ENCODE results near the gene DOCK10.

- TF ChIP-seq POLR2AphosphoS5 (IDR thresholded peaks at IDR 0.05) (no peak), POLR2A (IDR thresholded peaks at IDR 0.05) (no peak), EP300 (IDR thresholded peaks at IDR 0.05) (no peak)
- TF ChIP-seq, protein P1, sequence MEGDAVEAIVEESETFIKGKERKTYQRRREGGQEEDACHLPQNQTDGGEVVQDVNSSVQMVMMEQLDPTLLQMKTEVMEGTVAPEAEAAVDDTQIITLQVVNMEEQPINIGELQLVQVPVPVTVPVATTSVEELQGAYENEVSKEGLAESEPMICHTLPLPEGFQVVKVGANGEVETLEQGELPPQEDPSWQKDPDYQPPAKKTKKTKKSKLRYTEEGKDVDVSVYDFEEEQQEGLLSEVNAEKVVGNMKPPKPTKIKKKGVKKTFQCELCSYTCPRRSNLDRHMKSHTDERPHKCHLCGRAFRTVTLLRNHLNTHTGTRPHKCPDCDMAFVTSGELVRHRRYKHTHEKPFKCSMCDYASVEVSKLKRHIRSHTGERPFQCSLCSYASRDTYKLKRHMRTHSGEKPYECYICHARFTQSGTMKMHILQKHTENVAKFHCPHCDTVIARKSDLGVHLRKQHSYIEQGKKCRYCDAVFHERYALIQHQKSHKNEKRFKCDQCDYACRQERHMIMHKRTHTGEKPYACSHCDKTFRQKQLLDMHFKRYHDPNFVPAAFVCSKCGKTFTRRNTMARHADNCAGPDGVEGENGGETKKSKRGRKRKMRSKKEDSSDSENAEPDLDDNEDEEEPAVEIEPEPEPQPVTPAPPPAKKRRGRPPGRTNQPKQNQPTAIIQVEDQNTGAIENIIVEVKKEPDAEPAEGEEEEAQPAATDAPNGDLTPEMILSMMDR (IDR thresholded peaks at IDR 0.05): no peak
Measured at GRCh38 chr2:224956706-224957105, 85.6 kb downstream of the DOCK10 start.

Measured in suprapubic skin (tissue), 4 donors.